GM18868 (cell line): Measurements from ENCODE around the gene SYK.

Experiments used
- ATAC-seq: cut with Tn5 transposase; IDR thresholded peaks from one replicate; pipeline ENCODE4 v1.9.1; 2021; ENCODE audit warnings: mild to moderate bottlenecking, moderate library complexity; ENCODE audit not compliant: unreplicated experiment

The SYK gene

GRCh38 chr9:90901933-90902332 lies 100.3 kb downstream of the SYK start:
- no peak for ATAC-seq

- no peak for ATAC-seq
Observed at GRCh38 chr9:90903766-90904424, 102.3 kb downstream of the SYK start.

- no peak for ATAC-seq
Observed at GRCh38 chr9:90904706-90905478, 103.3 kb downstream of the SYK start.

- no peak for ATAC-seq
Observed at GRCh38 chr9:90905822-90906221, 104.2 kb downstream of the SYK start.

GRCh38 chr9:90906316-90907055 lies 104.9 kb downstream of the SYK start:
- ATAC-seq = no peak

GRCh38 chr9:90907056-90907445 lies 105.4 kb downstream of the SYK start:
- ATAC-seq = no peak

- no peak for ATAC-seq
Observed at GRCh38 chr9:90907790-90908189, 106.2 kb downstream of the SYK start.

GRCh38 chr9:90909225-90909624 lies 107.6 kb downstream of the SYK start:
- no peak for ATAC-seq

- ATAC-seq = no peak
Observed at GRCh38 chr9:90909747-90910283, 108.2 kb downstream of the SYK start.

- no peak for ATAC-seq
Observed at GRCh38 chr9:90914196-90914595, 112.6 kb downstream of the SYK start.

- ATAC-seq = peak; percentile 86
Observed at GRCh38 chr9:90914868-90915483, 113.4 kb downstream of the SYK start.

GRCh38 chr9:90915693-90916092 lies 114.1 kb downstream of the SYK start:
- ATAC-seq = no peak

- ATAC-seq = no peak
Observed at GRCh38 chr9:90916147-90916734, 114.6 kb downstream of the SYK start.

GRCh38 chr9:90919883-90920282 lies 118.3 kb downstream of the SYK start:
- ATAC-seq = no peak

GRCh38 chr9:90921104-90921503 lies 119.5 kb downstream of the SYK start:
- no peak for ATAC-seq

- ATAC-seq = no peak
Observed at GRCh38 chr9:90921969-90922368, 120.3 kb downstream of the SYK start.

- no peak for ATAC-seq
Observed at GRCh38 chr9:90925581-90926257, 124.1 kb downstream of the SYK start.

- ATAC-seq = no peak
Observed at GRCh38 chr9:90926936-90927335, 125.3 kb downstream of the SYK start.

GRCh38 chr9:90927496-90927895 lies 125.9 kb downstream of the SYK start:
- no peak for ATAC-seq

GRCh38 chr9:90929626-90930025 lies 128.0 kb downstream of the SYK start:
- no peak for ATAC-seq
